ENCODE data around the gene MIEF2.
A peak's percentile ranks its signal among the peaks of the same experiment; 100 is the strongest.

MIEF2 gene

DNA sequence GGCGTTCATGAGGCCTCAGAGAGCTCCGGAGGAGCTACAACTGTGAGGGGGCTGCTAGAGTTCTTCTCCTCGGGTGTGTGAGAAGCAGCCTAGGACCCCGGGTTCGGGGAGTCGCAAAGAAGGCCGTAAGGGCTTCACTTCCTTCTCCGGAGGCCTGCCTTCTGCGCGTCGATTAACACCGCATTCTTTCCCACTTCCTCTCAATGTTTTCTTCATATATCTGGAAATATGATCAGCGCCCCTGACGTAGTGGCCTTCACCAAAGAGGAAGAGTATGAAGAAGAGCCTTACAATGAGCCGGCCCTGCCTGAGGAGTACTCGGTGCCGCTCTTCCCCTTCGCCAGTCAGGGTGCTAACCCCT lies 55.1 kb downstream of the MIEF2 start:
- Histone ChIP-seq H3F3A (ENCODE audit: insufficient read depth) (no peaks in the 10 kb centered on the region), H3K4me2 (ENCODE audit: low read depth, low read length, poor library complexity, severe bottlenecking) (peak overlapping the region; percentile 85), H3K9ac (ENCODE audit: low read length) (peak overlapping the region; percentile 75), H3K4me3 (ENCODE audit: insufficient read depth, low read length, poor library complexity, severe bottlenecking) (peak overlapping the region; percentile 61), H3K9me2 (replicated peaks; ENCODE audit: insufficient read depth, low read length) (no peaks in the 10 kb centered on the region), H3K27me3 (ENCODE audit: low read length) (no peaks in the 10 kb centered on the region), H3K79me2 (ENCODE audit: insufficient read depth, low read length) (peaks cover 69% of the 10 kb centered on the region), H3K27ac (ENCODE audit: low read depth, low read length) (peak overlapping the region; percentile 79), H3K36me3 (ENCODE audit: low read length) (peaks cover 5% of the 10 kb centered on the region; the same call in 1 of the 2 replicates), H4K20me1 (ENCODE audit: low read depth, low read length) (no peaks in the 10 kb centered on the region), H2AFZ (ENCODE audit: low read depth, low read length, severe bottlenecking) (peak overlapping the region; percentile 35), H3K9me3 (ENCODE audit: insufficient read depth, low read length) (no peaks in the 10 kb centered on the region)
- TF ChIP-seq, protein P1, sequence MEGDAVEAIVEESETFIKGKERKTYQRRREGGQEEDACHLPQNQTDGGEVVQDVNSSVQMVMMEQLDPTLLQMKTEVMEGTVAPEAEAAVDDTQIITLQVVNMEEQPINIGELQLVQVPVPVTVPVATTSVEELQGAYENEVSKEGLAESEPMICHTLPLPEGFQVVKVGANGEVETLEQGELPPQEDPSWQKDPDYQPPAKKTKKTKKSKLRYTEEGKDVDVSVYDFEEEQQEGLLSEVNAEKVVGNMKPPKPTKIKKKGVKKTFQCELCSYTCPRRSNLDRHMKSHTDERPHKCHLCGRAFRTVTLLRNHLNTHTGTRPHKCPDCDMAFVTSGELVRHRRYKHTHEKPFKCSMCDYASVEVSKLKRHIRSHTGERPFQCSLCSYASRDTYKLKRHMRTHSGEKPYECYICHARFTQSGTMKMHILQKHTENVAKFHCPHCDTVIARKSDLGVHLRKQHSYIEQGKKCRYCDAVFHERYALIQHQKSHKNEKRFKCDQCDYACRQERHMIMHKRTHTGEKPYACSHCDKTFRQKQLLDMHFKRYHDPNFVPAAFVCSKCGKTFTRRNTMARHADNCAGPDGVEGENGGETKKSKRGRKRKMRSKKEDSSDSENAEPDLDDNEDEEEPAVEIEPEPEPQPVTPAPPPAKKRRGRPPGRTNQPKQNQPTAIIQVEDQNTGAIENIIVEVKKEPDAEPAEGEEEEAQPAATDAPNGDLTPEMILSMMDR (IDR thresholded peaks at IDR 0.05; ENCODE audit: insufficient read depth, low read length, poor library complexity, severe bottlenecking) = no peak
- TF ChIP-seq EZH2phosphoT487 (conservative IDR thresholded peaks at IDR 0.05; ENCODE audit: low read length) = no peak

DNA sequence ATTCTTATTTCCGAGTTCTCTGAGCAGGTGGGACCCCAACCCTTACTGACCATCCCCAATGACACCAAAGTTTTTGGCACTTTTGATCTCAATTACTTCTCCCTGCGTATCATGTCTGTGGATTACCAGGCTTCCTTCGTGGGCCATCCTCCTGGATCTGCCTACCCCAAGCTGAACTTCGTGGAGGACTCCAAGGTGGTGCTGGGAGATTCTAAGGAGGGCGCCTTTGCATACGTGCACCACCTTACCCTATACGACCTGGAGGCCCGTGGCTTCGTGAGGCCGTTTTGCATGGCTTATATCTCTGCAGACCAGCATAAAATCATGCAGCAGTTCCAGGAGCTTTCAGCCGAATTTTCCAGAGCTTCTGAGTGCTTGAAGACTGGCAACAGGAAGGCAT lies 55.5 kb downstream of the MIEF2 start:
- H3K36me3 ChIP-seq (ENCODE audit: low read length) = peaks cover 4% of the 10 kb centered on the region; the same call in 1 of the 2 replicates
- H2AFZ ChIP-seq (ENCODE audit: low read depth, low read length, severe bottlenecking) = no peak overlapping the region
- no peaks in the 10 kb centered on the region for H3F3A ChIP-seq (ENCODE audit: insufficient read depth)
- no peaks in the 10 kb centered on the region for H3K27me3 ChIP-seq (ENCODE audit: low read length)
- peak overlapping the region; percentile 75 for H3K9ac ChIP-seq (ENCODE audit: low read length)
- H3K4me3 ChIP-seq (ENCODE audit: insufficient read depth, low read length, poor library complexity, severe bottlenecking) = peak overlapping the region; percentile 61
- H3K79me2 ChIP-seq (ENCODE audit: insufficient read depth, low read length) = peaks cover 65% of the 10 kb centered on the region
- H3K27ac ChIP-seq (ENCODE audit: low read depth, low read length) = no peak overlapping the region
- H3K9me3 ChIP-seq (ENCODE audit: insufficient read depth, low read length) = no peaks in the 10 kb centered on the region
- no peaks in the 10 kb centered on the region for H4K20me1 ChIP-seq (ENCODE audit: low read depth, low read length)
- peak overlapping the region; percentile 85 for H3K4me2 ChIP-seq (ENCODE audit: low read depth, low read length, poor library complexity, severe bottlenecking)
- H3K9me2 ChIP-seq (replicated peaks; ENCODE audit: insufficient read depth, low read length) = no peaks in the 10 kb centered on the region
- TF ChIP-seq, protein P1 (IDR thresholded peaks at IDR 0.05; ENCODE audit: insufficient read depth, low read length, poor library complexity, severe bottlenecking) = no peak
- TF ChIP-seq EZH2phosphoT487 (conservative IDR thresholded peaks at IDR 0.05; ENCODE audit: low read length) = no peak
